Peyer's patch (tissue), 4 donors: ENCODE data around the gene PWWP2B.

ENCODE experiments used
- CTCF ChIP-seq, 6 experiments: fragments of 450-650 bp in 4 of 6; fragments of 200-600 bp in 2 of 6; sonication (generic) in 1 of 6; IDR thresholded peaks; one replicate each; pipeline ENCODE4 v1.5.1; 2017 to 2019; ENCODE audit warnings: antibody characterized with exemption in 6 of 6, mild to moderate bottlenecking in 3 of 6, moderate library complexity in 1 of 6
- POLR2A ChIP-seq, 2 donors: fragments of 450-650 bp; IDR thresholded peaks; one replicate each; pipeline ENCODE4 v1.5.1; 2017; ENCODE audit warnings: antibody characterized with exemption in 2 of 2, mild to moderate bottlenecking in 2 of 2, moderate library complexity in 2 of 2

- TF ChIP-seq CTCF (IDR thresholded peaks at IDR 0.05) (peak in 1 of 6 experiments; percentile 4), POLR2A (IDR thresholded peaks at IDR 0.05) (no peak)
These were observed 14.7 kb downstream of the PWWP2B start for GRCh38 chr10:132411561-132412253.
